Measurements from ENCODE around the gene TAPT1. TPM values are rescaled to one million over a fixed set of nuclear protein-coding genes. Genes with fewer than 3 reads are reported as not detected.

TAPT1 gene
- total RNA-seq, 6 donors from 2014 or later: 22.3 to 79.0 (median 48.1) TPM

DNA sequence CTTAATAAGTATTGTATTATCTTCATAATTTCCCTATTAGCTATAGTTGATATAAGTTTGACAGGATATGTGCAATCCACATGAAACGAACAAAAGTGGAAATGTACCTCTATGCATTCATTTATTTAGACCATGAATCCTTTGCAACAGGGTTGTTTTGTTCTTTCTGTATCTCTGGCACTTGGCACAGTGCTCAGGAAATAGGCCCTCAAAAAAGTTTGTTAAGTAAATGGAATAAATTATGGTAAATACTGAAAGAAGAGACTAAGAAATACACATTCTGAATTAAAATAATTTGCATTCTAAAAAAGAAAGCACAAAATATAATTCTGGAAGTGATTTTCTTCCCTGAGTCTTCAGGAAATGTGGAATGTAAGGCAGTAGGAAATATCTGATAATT, 39.3 kb downstream of the TAPT1 start:
- Histone ChIP-seq H3K4me1 (peaks cover 0 to 2% (median 0%) of the 10 kb centered on the region in 4 donors), H3K36me3 (peaks cover 14 to 67% (median 28%) of the 10 kb centered on the region in 4 donors), H3K27me3 (no peaks in the 10 kb centered on the region), H3K27ac (no peak overlapping the region), H3K9me3 (no peaks in the 10 kb centered on the region), H3K4me3 (no peak overlapping the region)
- TF ChIP-seq POLR2AphosphoS5 (IDR thresholded peaks at IDR 0.05): no peak
- TF ChIP-seq EP300 (IDR thresholded peaks at IDR 0.05): no peak
- TF ChIP-seq POLR2A (IDR thresholded peaks at IDR 0.05): no peak
- TF ChIP-seq, protein P1, sequence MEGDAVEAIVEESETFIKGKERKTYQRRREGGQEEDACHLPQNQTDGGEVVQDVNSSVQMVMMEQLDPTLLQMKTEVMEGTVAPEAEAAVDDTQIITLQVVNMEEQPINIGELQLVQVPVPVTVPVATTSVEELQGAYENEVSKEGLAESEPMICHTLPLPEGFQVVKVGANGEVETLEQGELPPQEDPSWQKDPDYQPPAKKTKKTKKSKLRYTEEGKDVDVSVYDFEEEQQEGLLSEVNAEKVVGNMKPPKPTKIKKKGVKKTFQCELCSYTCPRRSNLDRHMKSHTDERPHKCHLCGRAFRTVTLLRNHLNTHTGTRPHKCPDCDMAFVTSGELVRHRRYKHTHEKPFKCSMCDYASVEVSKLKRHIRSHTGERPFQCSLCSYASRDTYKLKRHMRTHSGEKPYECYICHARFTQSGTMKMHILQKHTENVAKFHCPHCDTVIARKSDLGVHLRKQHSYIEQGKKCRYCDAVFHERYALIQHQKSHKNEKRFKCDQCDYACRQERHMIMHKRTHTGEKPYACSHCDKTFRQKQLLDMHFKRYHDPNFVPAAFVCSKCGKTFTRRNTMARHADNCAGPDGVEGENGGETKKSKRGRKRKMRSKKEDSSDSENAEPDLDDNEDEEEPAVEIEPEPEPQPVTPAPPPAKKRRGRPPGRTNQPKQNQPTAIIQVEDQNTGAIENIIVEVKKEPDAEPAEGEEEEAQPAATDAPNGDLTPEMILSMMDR (IDR thresholded peaks at IDR 0.05): no peak
- ATAC-seq (ENCODE audit: low FRiP score in 2 of 2) (no peak), DNase-seq (no peak)
- 66 to 68% methylated on average over 1 of the region's 1 CpG for WGBS, 2 donors

DNA sequence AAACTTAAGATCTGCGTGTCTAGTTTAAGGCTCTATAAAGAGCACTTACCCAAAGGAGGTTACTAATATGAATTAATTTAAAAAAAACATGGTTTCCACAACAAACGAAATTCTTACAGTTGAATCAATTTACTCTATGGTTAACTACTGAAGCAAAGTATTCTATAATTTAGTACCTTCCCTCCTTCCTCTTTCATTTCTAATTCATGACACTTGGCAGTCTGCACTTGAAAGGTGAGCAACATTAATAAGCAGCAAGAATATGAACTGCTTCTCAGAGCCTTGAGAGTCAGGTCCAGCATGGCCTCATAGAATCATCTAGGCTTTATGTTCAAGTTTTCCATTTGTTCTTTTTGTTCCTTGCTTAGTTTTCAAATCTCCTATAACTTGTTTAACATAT, 42.7 kb downstream of the TAPT1 start:
- Histone ChIP-seq H3K4me3 (no peak overlapping the region), H3K9me3 (no peaks in the 10 kb centered on the region), H3K36me3 (peaks cover 0 to 63% (median 20%) of the 10 kb centered on the region in 4 donors), H3K27me3 (no peaks in the 10 kb centered on the region), H3K27ac (no peak overlapping the region), H3K4me1 (peaks cover 0 to 2% (median 0%) of the 10 kb centered on the region in 4 donors)
- WGBS, 2 donors: 89 to 92% methylated on average over 2 of the region's 2 CpGs
- TF ChIP-seq POLR2A (IDR thresholded peaks at IDR 0.05): no peak
- no peak for TF ChIP-seq EP300 (IDR thresholded peaks at IDR 0.05)
- TF ChIP-seq, protein P1 (IDR thresholded peaks at IDR 0.05): no peak
- ATAC-seq (ENCODE audit: low FRiP score in 2 of 2) (no peak), DNase-seq (no peak)

DNA sequence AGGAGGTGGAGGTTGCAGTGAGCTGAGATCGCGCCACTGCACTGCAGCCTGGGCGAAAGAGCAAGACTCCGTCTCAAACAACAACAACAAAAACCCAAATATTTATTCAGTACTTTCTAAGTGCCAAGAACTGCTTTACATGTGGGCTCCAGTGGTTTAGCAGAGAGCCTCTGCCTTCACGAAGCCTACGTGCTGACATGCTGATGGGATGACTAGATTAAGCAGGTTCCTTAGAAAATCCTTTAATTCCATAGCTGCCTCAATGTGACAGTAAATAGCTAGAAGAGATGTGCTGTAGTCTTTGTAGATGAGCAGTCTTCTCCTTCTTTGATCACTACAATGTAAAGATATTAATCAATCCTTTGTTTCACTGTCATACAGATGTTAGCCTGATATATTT, 49.6 kb downstream of the TAPT1 start:
- H3K4me1 ChIP-seq: no peaks in the 10 kb centered on the region
- H3K9me3 ChIP-seq: no peaks in the 10 kb centered on the region
- no peak overlapping the region for H3K4me3 ChIP-seq
- WGBS, 2 donors: 84 to 88% methylated on average over 6 of the region's 6 CpGs
- DNase-seq (no peak), ATAC-seq (ENCODE audit: low FRiP score in 2 of 2) (no peak)
- TF ChIP-seq POLR2AphosphoS5 (IDR thresholded peaks at IDR 0.05) (no peak), POLR2A (IDR thresholded peaks at IDR 0.05) (no peak), EP300 (IDR thresholded peaks at IDR 0.05) (no peak)
- TF ChIP-seq, protein P1 (IDR thresholded peaks at IDR 0.05): no peak
- H3K36me3 ChIP-seq: peaks cover 0 to 86% (median 30%) of the 10 kb centered on the region in 4 donors
- no peaks in the 10 kb centered on the region for H3K27me3 ChIP-seq
- no peak overlapping the region for H3K27ac ChIP-seq

DNA sequence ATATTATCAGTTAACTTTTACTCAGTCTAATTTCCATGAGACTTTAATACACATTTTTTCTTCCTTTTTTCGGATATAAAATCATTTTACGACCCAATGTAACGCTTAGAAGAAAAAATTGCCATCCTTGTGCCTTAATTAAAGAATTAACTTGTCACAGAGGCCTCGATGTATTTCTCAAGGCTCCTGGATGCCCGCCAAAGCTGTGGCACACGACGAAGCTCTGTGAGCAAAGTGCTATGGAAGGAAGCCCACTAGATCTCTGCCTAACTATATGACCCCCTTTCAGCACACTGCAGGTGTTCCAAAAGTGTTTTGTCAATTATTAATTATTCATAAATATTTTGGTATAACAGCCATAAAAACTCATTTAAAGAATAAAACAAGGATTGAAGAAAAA, 54.4 kb downstream of the TAPT1 start:
- no peak for TF ChIP-seq POLR2A (IDR thresholded peaks at IDR 0.05)
- no peak for TF ChIP-seq EP300 (IDR thresholded peaks at IDR 0.05)
- TF ChIP-seq, protein P1 (IDR thresholded peaks at IDR 0.05): no peak
- TF ChIP-seq POLR2AphosphoS5 (IDR thresholded peaks at IDR 0.05): no peak
- peaks cover 12 to 92% (median 32%) of the 10 kb centered on the region in 4 donors for H3K36me3 ChIP-seq
- H3K27me3 ChIP-seq: no peaks in the 10 kb centered on the region
- DNase-seq: no peak
- 71 to 77% methylated on average over 7 of the region's 7 CpGs for WGBS, 2 donors
- H3K4me3 ChIP-seq: no peak overlapping the region
- H3K4me1 ChIP-seq: no peaks in the 10 kb centered on the region
- no peak overlapping the region for H3K27ac ChIP-seq
- H3K9me3 ChIP-seq: no peaks in the 10 kb centered on the region
- ATAC-seq (ENCODE audit: low FRiP score in 2 of 2): no peak

- no peak overlapping the region for H3K4me3 ChIP-seq
- no peaks in the 10 kb centered on the region for H3K9me3 ChIP-seq
- peaks cover 23 to 94% (median 45%) of the 10 kb centered on the region in 4 donors for H3K36me3 ChIP-seq
- no peaks in the 10 kb centered on the region for H3K4me1 ChIP-seq
- 74 to 85% methylated on average over 4 of the region's 4 CpGs for WGBS, 2 donors
- ATAC-seq (ENCODE audit: low FRiP score in 2 of 2): no peak
- DNase-seq: no peak
- H3K27ac ChIP-seq: no peak overlapping the region
- no peaks in the 10 kb centered on the region for H3K27me3 ChIP-seq
- no peak for TF ChIP-seq POLR2AphosphoS5 (IDR thresholded peaks at IDR 0.05)
- TF ChIP-seq POLR2A (IDR thresholded peaks at IDR 0.05): no peak
- TF ChIP-seq, protein P1 (IDR thresholded peaks at IDR 0.05): no peak
- TF ChIP-seq EP300 (IDR thresholded peaks at IDR 0.05): no peak
Observed at GRCh38 chr4:16169490-16169889, 56.8 kb downstream of the TAPT1 start.

All from upper lobe of left lung (tissue), 6 donors.